Measurements from ENCODE around the gene VPS13C.

Gene VPS13C

GRCh38 chr15:61828860-61829513 is 231.3 kb downstream of the VPS13C start:
- TF ChIP-seq CTCF (IDR thresholded peaks at IDR 0.05; ENCODE audit: insufficient read depth, low read depth, low read length, missing control alignments): no peak
- no peak for DNase-seq (ENCODE audit: low read depth)
- no peak overlapping the region for H3K4me3 ChIP-seq (ENCODE audit: low read length)

- no peak for DNase-seq (ENCODE audit: low read depth)
- no peak for TF ChIP-seq CTCF (IDR thresholded peaks at IDR 0.05; ENCODE audit: insufficient read depth, low read depth, low read length, missing control alignments)
- no peak overlapping the region for H3K4me3 ChIP-seq (ENCODE audit: low read length)
Observed at GRCh38 chr15:61828008-61828407, 232.2 kb downstream of the VPS13C start.

- no peak for TF ChIP-seq CTCF (IDR thresholded peaks at IDR 0.05; ENCODE audit: insufficient read depth, low read depth, low read length, missing control alignments)
- no peak overlapping the region for H3K4me3 ChIP-seq (ENCODE audit: low read length)
- DNase-seq (ENCODE audit: low read depth): no peak
Observed at GRCh38 chr15:61827131-61827530, 233.1 kb downstream of the VPS13C start.

- DNase-seq (ENCODE audit: low read depth): no peak
- no peak overlapping the region for H3K4me3 ChIP-seq (ENCODE audit: low read length)
- no peak for TF ChIP-seq CTCF (IDR thresholded peaks at IDR 0.05; ENCODE audit: insufficient read depth, low read depth, low read length, missing control alignments)
Observed at GRCh38 chr15:61824291-61824690, 236.0 kb downstream of the VPS13C start.

- no peak for DNase-seq (ENCODE audit: low read depth)
- TF ChIP-seq CTCF (IDR thresholded peaks at IDR 0.05; ENCODE audit: insufficient read depth, low read depth, low read length, missing control alignments): no peak
- no peak overlapping the region for H3K4me3 ChIP-seq (ENCODE audit: low read length)
Observed at GRCh38 chr15:61822511-61822910, 237.7 kb downstream of the VPS13C start.

- no peak for DNase-seq (ENCODE audit: low read depth)
- no peak for TF ChIP-seq CTCF (IDR thresholded peaks at IDR 0.05; ENCODE audit: insufficient read depth, low read depth, low read length, missing control alignments)
- no peak overlapping the region for H3K4me3 ChIP-seq (ENCODE audit: low read length)
Observed at GRCh38 chr15:61820951-61821350, 239.3 kb downstream of the VPS13C start.

GRCh38 chr15:61820212-61820611 is 240.0 kb downstream of the VPS13C start:
- DNase-seq (ENCODE audit: low read depth): no peak
- TF ChIP-seq CTCF (IDR thresholded peaks at IDR 0.05; ENCODE audit: insufficient read depth, low read depth, low read length, missing control alignments): no peak
- no peak overlapping the region for H3K4me3 ChIP-seq (ENCODE audit: low read length)

All from epithelial cell of esophagus (primary cell).